Muscle of leg (tissue), 11 donors: ENCODE measurements around the gene DPCD. TPM values are rescaled to one million over a fixed set of nuclear protein-coding genes. Genes with fewer than 3 reads are reported as not detected.

Source experiments
- DNase-seq: peaks from one replicate; pipeline ENCODE4 v3.0.0; 2013
- H3K27ac ChIP-seq: one replicate; pipeline ENCODE4 v1.5.1; 2013; ENCODE audit warnings: mild to moderate bottlenecking, low read length, control low read depth
- H3K27me3 ChIP-seq: one replicate; pipeline ENCODE4 v1.6.1; 2013; ENCODE audit warnings: low read length; ENCODE audit not compliant: control insufficient read depth, insufficient read depth
- H3K36me3 ChIP-seq: one replicate; pipeline ENCODE4 v1.6.1; 2013; ENCODE audit warnings: low read length; ENCODE audit not compliant: control insufficient read depth, insufficient read depth
- H3K4me1 ChIP-seq: one replicate; pipeline ENCODE4 v1.6.1; 2013; ENCODE audit warnings: low read length; ENCODE audit not compliant: control insufficient read depth, insufficient read depth
- H3K4me3 ChIP-seq: one replicate; pipeline ENCODE4 v1.5.1; 2013; ENCODE audit warnings: low read length, control low read depth
- H3K9me3 ChIP-seq: replicated peaks from 2 replicates; pipeline ENCODE4 v1.6.1; 2013; ENCODE audit warnings: low read depth, low read length; ENCODE audit not compliant: control insufficient read depth
- WGBS: methylation state at CpG from one replicate; pipeline ENCODE4 v1.1.5; 2013; ENCODE audit warnings: missing lambda C conversion rate; ENCODE audit not compliant: insufficient coverage; 5-methylcytosine and 5-hydroxymethylcytosine counted together
- polyA plus RNA-seq, 8 donors: library from polyadenylated mRNA; unstranded; fragments of 120-200 nt; gene quantifications; one replicate each; pipeline versions ENCODE4 v1.2.1 to v1.2.3, GENCODE V29; 2013; ENCODE audit warnings: inconsistent platforms in 1 of 8, low replicate concordance in 1 of 8; ENCODE audit not compliant: insufficient read length in 8 of 8, insufficient read depth in 1 of 8
- total RNA-seq: library from RNA; stranded (reverse); fragments of 120-200 nt; gene quantifications from one replicate; pipeline ENCODE4 v1.2.4, GENCODE V29; 2013

DPCD gene
- total and polyA plus RNA-seq, 9 donors = 15.4 to 23.8 (median 17.8) TPM

GRCh38 chr10:101572785-101573184 lies 15.3 kb upstream of the DPCD start:
- H3K4me1 ChIP-seq = peaks cover 18% of the 10 kb centered on the region
- WGBS = no CpG with 5 or more reads among the region's 2 CpGs
- H3K4me3 ChIP-seq = no peak overlapping the region
- no peak overlapping the region for H3K27ac ChIP-seq
- H3K36me3 ChIP-seq = peaks cover 13% of the 10 kb centered on the region
- peaks cover 27% of the 10 kb centered on the region for H3K27me3 ChIP-seq
- H3K9me3 ChIP-seq = peaks cover 9% of the 10 kb centered on the region
- no peak for DNase-seq

DNA sequence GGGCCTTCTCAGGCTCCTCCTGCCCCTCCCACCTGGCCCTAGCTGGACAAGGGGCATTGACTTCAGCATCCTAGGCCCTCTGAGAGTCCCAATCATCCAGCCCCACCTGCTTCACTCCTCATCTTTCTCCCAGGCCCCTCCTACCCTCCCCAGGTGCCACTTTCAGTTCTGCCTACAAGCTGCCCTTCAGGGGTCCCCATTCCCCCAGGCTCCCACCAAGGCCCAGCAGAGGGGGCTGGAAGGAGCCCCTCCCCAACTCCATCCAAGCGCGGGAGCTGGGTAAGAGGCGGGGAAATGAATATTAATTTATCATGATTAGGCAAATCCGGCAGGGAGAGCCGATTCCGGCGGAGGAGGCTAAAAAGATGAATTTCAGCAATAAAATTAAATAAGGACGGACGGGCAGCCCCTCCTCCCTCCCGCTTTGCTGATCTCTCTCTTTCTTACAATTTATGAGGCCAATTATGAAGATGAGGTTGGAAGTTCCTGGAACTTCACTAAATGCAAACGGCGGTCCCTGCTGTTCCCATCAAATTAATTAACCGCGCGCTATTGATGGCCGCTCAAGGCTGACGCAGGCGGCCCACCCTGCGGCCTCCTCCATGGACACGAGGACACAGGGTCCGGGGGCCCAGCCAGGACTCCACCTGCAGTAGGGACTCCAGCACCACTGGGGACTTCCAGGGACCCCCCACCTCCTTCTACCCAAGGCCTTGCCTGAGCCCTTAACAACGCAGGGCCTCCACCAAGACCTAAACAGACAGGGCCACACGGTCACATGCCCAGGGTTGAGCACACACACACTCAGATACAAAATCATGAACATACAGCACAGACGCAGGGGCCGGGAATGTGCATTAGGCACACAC lies 14.0 kb upstream of the DPCD start:
- Histone ChIP-seq H3K27ac (no peak overlapping the region), H3K4me1 (peaks cover 18% of the 10 kb centered on the region), H3K9me3 (peaks cover 9% of the 10 kb centered on the region), H3K36me3 (peaks cover 20% of the 10 kb centered on the region), H3K4me3 (no peak overlapping the region), H3K27me3 (peaks cover 14% of the 10 kb centered on the region)
- no peak for DNase-seq
- 73% methylated on average over 13 of the region's 25 CpGs for WGBS

GRCh38 chr10:101575091-101575490 lies 13.0 kb upstream of the DPCD start:
- no peak overlapping the region for H3K4me3 ChIP-seq
- H3K27me3 ChIP-seq = peaks cover 5% of the 10 kb centered on the region
- H3K9me3 ChIP-seq = peaks cover 9% of the 10 kb centered on the region
- H3K36me3 ChIP-seq = peaks cover 29% of the 10 kb centered on the region
- whole genome bisulfite sequencing = 83% methylated on average over 2 of the region's 3 CpGs
- peaks cover 10% of the 10 kb centered on the region for H3K4me1 ChIP-seq
- no peak overlapping the region for H3K27ac ChIP-seq
- no peak for DNase-seq

- Histone ChIP-seq H3K27me3 (peaks cover 2% of the 10 kb centered on the region), H3K9me3 (peaks cover 9% of the 10 kb centered on the region), H3K27ac (no peak overlapping the region), H3K4me3 (no peak overlapping the region), H3K36me3 (peaks cover 35% of the 10 kb centered on the region), H3K4me1 (peaks cover 6% of the 10 kb centered on the region)
- WGBS = 91% methylated on average over 6 of the region's 7 CpGs
- no peak for DNase-seq
Observed at GRCh38 chr10:101575580-101576210, 12.4 kb upstream of the DPCD start.

DNA sequence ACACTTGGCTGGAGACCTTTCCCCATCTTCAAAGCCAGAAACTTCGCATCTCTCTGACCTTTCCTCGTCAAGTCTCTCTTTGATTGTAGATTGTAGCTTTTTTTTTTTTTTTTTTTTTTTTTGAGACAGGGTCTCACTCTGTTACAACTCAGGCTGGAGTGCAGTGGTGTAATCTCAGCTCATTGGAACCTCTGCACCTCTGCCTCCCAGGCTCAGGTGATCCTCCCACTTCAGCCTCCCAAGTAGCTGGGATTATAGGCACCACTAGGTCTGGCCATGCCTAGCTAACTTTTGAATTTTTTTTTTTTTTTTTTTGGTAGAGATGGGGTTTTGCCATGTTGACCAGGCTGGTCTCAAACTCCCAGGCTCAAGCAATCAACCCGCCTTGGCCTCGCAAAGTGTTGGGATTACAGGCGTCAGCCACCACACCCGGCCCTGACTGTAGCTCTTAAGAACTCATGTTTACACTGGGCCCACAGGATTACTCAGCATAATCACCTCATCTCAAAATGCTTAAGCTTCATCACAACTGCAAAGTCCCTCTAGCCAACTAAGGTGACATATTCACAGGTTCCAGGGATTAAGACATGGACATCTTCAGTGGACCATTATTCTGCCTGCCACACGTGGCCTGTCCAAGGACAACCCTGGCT lies 11.8 kb upstream of the DPCD start:
- Histone ChIP-seq H3K4me1 (no peaks in the 10 kb centered on the region), H3K36me3 (peaks cover 41% of the 10 kb centered on the region), H3K27me3 (peaks cover 2% of the 10 kb centered on the region), H3K27ac (no peak overlapping the region), H3K4me3 (no peak overlapping the region), H3K9me3 (peaks cover 9% of the 10 kb centered on the region)
- DNase-seq = no peak
- 89% methylated on average over 5 of the region's 7 CpGs for WGBS

- H3K27ac ChIP-seq = no peak overlapping the region
- H3K36me3 ChIP-seq = peaks cover 50% of the 10 kb centered on the region
- H3K27me3 ChIP-seq = no peaks in the 10 kb centered on the region
- no peak for DNase-seq
- H3K4me1 ChIP-seq = no peaks in the 10 kb centered on the region
- peaks cover 9% of the 10 kb centered on the region for H3K9me3 ChIP-seq
- no peak overlapping the region for H3K4me3 ChIP-seq
- WGBS = 92% methylated on average over 6 of the region's 7 CpGs
Observed at GRCh38 chr10:101577121-101577871, 10.8 kb upstream of the DPCD start.

GRCh38 chr10:101578192-101578591 lies 9.9 kb upstream of the DPCD start:
- no peak for DNase-seq
- Histone ChIP-seq H3K27ac (no peak overlapping the region), H3K36me3 (peaks cover 59% of the 10 kb centered on the region), H3K4me1 (no peaks in the 10 kb centered on the region), H3K27me3 (no peaks in the 10 kb centered on the region), H3K4me3 (no peak overlapping the region), H3K9me3 (peaks cover under 1% of the 10 kb centered on the region)
- 85% methylated on average over 5 of the region's 5 CpGs for WGBS

- Histone ChIP-seq H3K4me1 (no peaks in the 10 kb centered on the region), H3K27me3 (no peaks in the 10 kb centered on the region), H3K36me3 (peaks cover 66% of the 10 kb centered on the region), H3K27ac (no peak overlapping the region), H3K9me3 (no peaks in the 10 kb centered on the region), H3K4me3 (no peak overlapping the region)
- 87% methylated on average over 12 of the region's 13 CpGs for WGBS
- DNase-seq = no peak
Observed at GRCh38 chr10:101578803-101579515, 9.2 kb upstream of the DPCD start.

- peaks cover 69% of the 10 kb centered on the region for H3K36me3 ChIP-seq
- H3K4me1 ChIP-seq = no peaks in the 10 kb centered on the region
- 95% methylated on average over 12 of the region's 12 CpGs for WGBS
Observed at GRCh38 chr10:101579516-101579870, 8.6 kb upstream of the DPCD start.

More at GRCh38 chr10:101579516-101579870, 8.6 kb upstream of the DPCD start:
- Histone ChIP-seq H3K27me3 (no peaks in the 10 kb centered on the region), H3K4me3 (no peak overlapping the region), H3K9me3 (no peaks in the 10 kb centered on the region), H3K27ac (no peak overlapping the region)
- no peak for DNase-seq
